ENCODE measurements around the gene ARGLU1. TPM values are rescaled to one million over a fixed set of nuclear protein-coding genes. Genes with fewer than 3 reads are reported as not detected.
"Not testable (repeated sequence)": the region's sequence is repeated elsewhere in the genome, so short reads cannot be mapped to it uniquely, and the experiment has no call there.

Gene ARGLU1
- 85.4 TPM for polyA plus RNA-seq (2013, experiment 1 of 2)
- polyA plus RNA-seq (2013, experiment 2 of 2), result 109 TPM

- H3K4me3 ChIP-seq (ENCODE audit: low read length), result peak within 1 kb of the TSS; percentile 96
- H3K4me1 ChIP-seq (ENCODE audit: insufficient read depth, low read length), result peaks cover 48% of the 10 kb centered on the region
These were observed at the start of gene ARGLU1 for GRCh38 chr13:106567474-106568298. Gene ARGLU1 (minus strand): TSS chr13:106568137. CDS start chr13:106567919, 218 bp downstream.

GRCh38 chr13:106617561-106617960 lies 49.6 kb upstream of the ARGLU1 start:
- WGBS, result 69% methylated on average over 3 of the region's 3 CpGs

More at GRCh38 chr13:106567474-106568298, at the start of gene ARGLU1:
- Histone ChIP-seq H3K36me3 (ENCODE audit: insufficient read depth, low read length) (no peaks in the 10 kb centered on the region), H3K27me3 (ENCODE audit: insufficient read depth, low read length) (no peaks in the 10 kb centered on the region), H3K9ac (ENCODE audit: low read depth, low read length) (peak within 1 kb of the TSS; percentile 95), H3K9me3 (ENCODE audit: insufficient read depth, low read depth, low read length) (no peaks in the 10 kb centered on the region), H3K27ac (ENCODE audit: low read depth, low read length) (peak within 1 kb of the TSS; percentile 95)
- under 1% methylated on average over 108 of the region's 108 CpGs for WGBS

GRCh38 chr13:106616729-106617128 lies 48.8 kb upstream of the ARGLU1 start:
- Histone ChIP-seq H3K27me3 (ENCODE audit: insufficient read depth, low read length) (peaks cover 3% of the 10 kb centered on the region; the same call in 1 of the 2 replicates), H3K4me3 (ENCODE audit: low read length) (no peak overlapping the region), H3K4me1 (ENCODE audit: insufficient read depth, low read length) (peaks cover 6% of the 10 kb centered on the region), H3K9ac (ENCODE audit: low read depth, low read length) (no peak overlapping the region), H3K9me3 (ENCODE audit: insufficient read depth, low read depth, low read length) (no peaks in the 10 kb centered on the region), H3K36me3 (ENCODE audit: insufficient read depth, low read length) (no peaks in the 10 kb centered on the region), H3K27ac (ENCODE audit: low read depth, low read length) (no peak overlapping the region)
- 93% methylated on average over 3 of the region's 3 CpGs for WGBS

More at GRCh38 chr13:106617561-106617960, 49.6 kb upstream of the ARGLU1 start:
- peaks cover 3% of the 10 kb centered on the region; the same call in 1 of the 2 replicates for H3K27me3 ChIP-seq (ENCODE audit: insufficient read depth, low read length)
- H3K4me1 ChIP-seq (ENCODE audit: insufficient read depth, low read length), result peaks cover 6% of the 10 kb centered on the region
- H3K36me3 ChIP-seq (ENCODE audit: insufficient read depth, low read length), result no peaks in the 10 kb centered on the region
- no peak overlapping the region for H3K9ac ChIP-seq (ENCODE audit: low read depth, low read length)
- H3K4me3 ChIP-seq (ENCODE audit: low read length), result no peak overlapping the region
- no peaks in the 10 kb centered on the region for H3K9me3 ChIP-seq (ENCODE audit: insufficient read depth, low read depth, low read length)
- peak overlapping the region; percentile 55; the same call in 1 of the 2 replicates for H3K27ac ChIP-seq (ENCODE audit: low read depth, low read length)

GRCh38 chr13:106614874-106615273 lies 46.9 kb upstream of the ARGLU1 start:
- H3K36me3 ChIP-seq (ENCODE audit: insufficient read depth, low read length), result no peaks in the 10 kb centered on the region
- H3K27me3 ChIP-seq (ENCODE audit: insufficient read depth, low read length), result peaks cover 3% of the 10 kb centered on the region; the same call in 1 of the 2 replicates
- no peak overlapping the region for H3K27ac ChIP-seq (ENCODE audit: low read depth, low read length)
- WGBS, result 96% methylated on average over 4 of the region's 4 CpGs
- H3K9me3 ChIP-seq (ENCODE audit: insufficient read depth, low read depth, low read length), result no peaks in the 10 kb centered on the region
- H3K9ac ChIP-seq (ENCODE audit: low read depth, low read length), result no peak overlapping the region
- H3K4me3 ChIP-seq (ENCODE audit: low read length), result no peak overlapping the region
- H3K4me1 ChIP-seq (ENCODE audit: insufficient read depth, low read length), result peaks cover 6% of the 10 kb centered on the region

GRCh38 chr13:106612688-106613087 lies 44.8 kb upstream of the ARGLU1 start:
- Histone ChIP-seq H3K27me3 (ENCODE audit: insufficient read depth, low read length) (no peaks in the 10 kb centered on the region), H3K4me1 (ENCODE audit: insufficient read depth, low read length) (no peaks in the 10 kb centered on the region), H3K36me3 (ENCODE audit: insufficient read depth, low read length) (no peaks in the 10 kb centered on the region), H3K9me3 (ENCODE audit: insufficient read depth, low read depth, low read length) (no peaks in the 10 kb centered on the region), H3K9ac (ENCODE audit: low read depth, low read length) (no peak overlapping the region), H3K4me3 (ENCODE audit: low read length) (no peak overlapping the region), H3K27ac (ENCODE audit: low read depth, low read length) (no peak overlapping the region)
- 95% methylated on average over 1 of the region's 1 CpG for WGBS

GRCh38 chr13:106610486-106610885 lies 42.5 kb upstream of the ARGLU1 start:
- WGBS, result 92% methylated on average over 1 of the region's 1 CpG
- no peaks in the 10 kb centered on the region for H3K27me3 ChIP-seq (ENCODE audit: insufficient read depth, low read length)
- no peak overlapping the region for H3K4me3 ChIP-seq (ENCODE audit: low read length)
- H3K9me3 ChIP-seq (ENCODE audit: insufficient read depth, low read depth, low read length), result no peaks in the 10 kb centered on the region
- no peaks in the 10 kb centered on the region for H3K4me1 ChIP-seq (ENCODE audit: insufficient read depth, low read length)
- no peaks in the 10 kb centered on the region for H3K36me3 ChIP-seq (ENCODE audit: insufficient read depth, low read length)
- no peak overlapping the region for H3K27ac ChIP-seq (ENCODE audit: low read depth, low read length)
- no peak overlapping the region for H3K9ac ChIP-seq (ENCODE audit: low read depth, low read length)

GRCh38 chr13:106609116-106609515 lies 41.2 kb upstream of the ARGLU1 start:
- Histone ChIP-seq H3K9ac (ENCODE audit: low read depth, low read length) (no peak overlapping the region), H3K9me3 (ENCODE audit: insufficient read depth, low read depth, low read length) (no peaks in the 10 kb centered on the region), H3K27me3 (ENCODE audit: insufficient read depth, low read length) (no peaks in the 10 kb centered on the region), H3K27ac (ENCODE audit: low read depth, low read length) (no peak overlapping the region), H3K4me1 (ENCODE audit: insufficient read depth, low read length) (no peaks in the 10 kb centered on the region), H3K36me3 (ENCODE audit: insufficient read depth, low read length) (no peaks in the 10 kb centered on the region), H3K4me3 (ENCODE audit: low read length) (no peak overlapping the region)
- WGBS, result 85% methylated on average over 5 of the region's 5 CpGs

- H3K27me3 ChIP-seq (ENCODE audit: insufficient read depth, low read length), result no peaks in the 10 kb centered on the region
- H3K4me3 ChIP-seq (ENCODE audit: low read length), result no peak overlapping the region
- no peak overlapping the region for H3K27ac ChIP-seq (ENCODE audit: low read depth, low read length)
- no peaks in the 10 kb centered on the region for H3K36me3 ChIP-seq (ENCODE audit: insufficient read depth, low read length)
- H3K9ac ChIP-seq (ENCODE audit: low read depth, low read length), result no peak overlapping the region
- H3K4me1 ChIP-seq (ENCODE audit: insufficient read depth, low read length), result no peaks in the 10 kb centered on the region
- 63% methylated on average over 6 of the region's 7 CpGs for WGBS
- H3K9me3 ChIP-seq (ENCODE audit: insufficient read depth, low read depth, low read length), result no peaks in the 10 kb centered on the region
These were observed 35.6 kb upstream of the ARGLU1 start for GRCh38 chr13:106603546-106603945.

GRCh38 chr13:106602178-106602577 lies 34.2 kb upstream of the ARGLU1 start:
- 88% methylated on average over 3 of the region's 3 CpGs for WGBS
- Histone ChIP-seq H3K27me3 (ENCODE audit: insufficient read depth, low read length) (no peaks in the 10 kb centered on the region), H3K9me3 (ENCODE audit: insufficient read depth, low read depth, low read length) (no peaks in the 10 kb centered on the region), H3K9ac (ENCODE audit: low read depth, low read length) (no peak overlapping the region), H3K4me1 (ENCODE audit: insufficient read depth, low read length) (no peaks in the 10 kb centered on the region), H3K4me3 (ENCODE audit: low read length) (no peak overlapping the region), H3K36me3 (ENCODE audit: insufficient read depth, low read length) (no peaks in the 10 kb centered on the region), H3K27ac (ENCODE audit: low read depth, low read length) (no peak overlapping the region)

GRCh38 chr13:106601489-106601888 lies 33.6 kb upstream of the ARGLU1 start:
- Histone ChIP-seq H3K27me3 (ENCODE audit: insufficient read depth, low read length) (no peaks in the 10 kb centered on the region), H3K27ac (ENCODE audit: low read depth, low read length) (no peak overlapping the region), H3K4me1 (ENCODE audit: insufficient read depth, low read length) (no peaks in the 10 kb centered on the region), H3K9ac (ENCODE audit: low read depth, low read length) (no peak overlapping the region), H3K4me3 (ENCODE audit: low read length) (no peak overlapping the region), H3K9me3 (ENCODE audit: insufficient read depth, low read depth, low read length) (no peaks in the 10 kb centered on the region), H3K36me3 (ENCODE audit: insufficient read depth, low read length) (no peaks in the 10 kb centered on the region)
- 80% methylated on average over 6 of the region's 6 CpGs for WGBS

GRCh38 chr13:106600798-106601135 lies 32.8 kb upstream of the ARGLU1 start:
- H3K4me3 ChIP-seq (ENCODE audit: low read length); H3K27ac ChIP-seq (ENCODE audit: low read depth, low read length); H3K4me1 ChIP-seq (ENCODE audit: insufficient read depth, low read length); H3K9ac ChIP-seq (ENCODE audit: low read depth, low read length); H3K27me3 ChIP-seq (ENCODE audit: insufficient read depth, low read length); H3K9me3 ChIP-seq (ENCODE audit: insufficient read depth, low read depth, low read length); H3K36me3 ChIP-seq (ENCODE audit: insufficient read depth, low read length): not testable (repeated sequence)
- 93% methylated on average over 2 of the region's 2 CpGs for WGBS

All from HUES64 (cell line).